ENCODE data around the gene PDIK1L. TPM values are rescaled to one million over a fixed set of nuclear protein-coding genes. Genes with fewer than 3 reads are reported as not detected.

The PDIK1L gene
- total RNA-seq, 4 donors from 2014 or later, result 3.2 to 7.6 (median 4.6) TPM

DNA sequence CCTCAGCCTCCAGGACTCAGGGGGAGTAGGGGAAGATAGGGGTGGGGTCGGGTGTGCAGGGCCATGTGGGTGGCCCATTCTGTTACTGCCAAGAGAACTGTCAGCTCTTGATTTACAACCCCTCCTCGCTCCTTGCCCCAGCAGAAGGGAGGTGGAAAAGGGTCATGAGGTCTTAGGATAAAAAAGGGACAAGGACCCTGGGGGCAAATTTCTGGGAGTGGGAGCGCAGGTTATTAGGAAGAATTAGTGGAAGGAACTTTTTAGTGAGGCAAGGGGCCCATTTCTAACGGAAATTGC lies 48.1 kb downstream of the PDIK1L start:
- ATAC-seq (ENCODE audit: low FRiP score) (no peak), DNase-seq (ENCODE audit: low spot score) (no peak)
- TF ChIP-seq, protein P1, sequence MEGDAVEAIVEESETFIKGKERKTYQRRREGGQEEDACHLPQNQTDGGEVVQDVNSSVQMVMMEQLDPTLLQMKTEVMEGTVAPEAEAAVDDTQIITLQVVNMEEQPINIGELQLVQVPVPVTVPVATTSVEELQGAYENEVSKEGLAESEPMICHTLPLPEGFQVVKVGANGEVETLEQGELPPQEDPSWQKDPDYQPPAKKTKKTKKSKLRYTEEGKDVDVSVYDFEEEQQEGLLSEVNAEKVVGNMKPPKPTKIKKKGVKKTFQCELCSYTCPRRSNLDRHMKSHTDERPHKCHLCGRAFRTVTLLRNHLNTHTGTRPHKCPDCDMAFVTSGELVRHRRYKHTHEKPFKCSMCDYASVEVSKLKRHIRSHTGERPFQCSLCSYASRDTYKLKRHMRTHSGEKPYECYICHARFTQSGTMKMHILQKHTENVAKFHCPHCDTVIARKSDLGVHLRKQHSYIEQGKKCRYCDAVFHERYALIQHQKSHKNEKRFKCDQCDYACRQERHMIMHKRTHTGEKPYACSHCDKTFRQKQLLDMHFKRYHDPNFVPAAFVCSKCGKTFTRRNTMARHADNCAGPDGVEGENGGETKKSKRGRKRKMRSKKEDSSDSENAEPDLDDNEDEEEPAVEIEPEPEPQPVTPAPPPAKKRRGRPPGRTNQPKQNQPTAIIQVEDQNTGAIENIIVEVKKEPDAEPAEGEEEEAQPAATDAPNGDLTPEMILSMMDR (IDR thresholded peaks at IDR 0.05), result no peak

DNA sequence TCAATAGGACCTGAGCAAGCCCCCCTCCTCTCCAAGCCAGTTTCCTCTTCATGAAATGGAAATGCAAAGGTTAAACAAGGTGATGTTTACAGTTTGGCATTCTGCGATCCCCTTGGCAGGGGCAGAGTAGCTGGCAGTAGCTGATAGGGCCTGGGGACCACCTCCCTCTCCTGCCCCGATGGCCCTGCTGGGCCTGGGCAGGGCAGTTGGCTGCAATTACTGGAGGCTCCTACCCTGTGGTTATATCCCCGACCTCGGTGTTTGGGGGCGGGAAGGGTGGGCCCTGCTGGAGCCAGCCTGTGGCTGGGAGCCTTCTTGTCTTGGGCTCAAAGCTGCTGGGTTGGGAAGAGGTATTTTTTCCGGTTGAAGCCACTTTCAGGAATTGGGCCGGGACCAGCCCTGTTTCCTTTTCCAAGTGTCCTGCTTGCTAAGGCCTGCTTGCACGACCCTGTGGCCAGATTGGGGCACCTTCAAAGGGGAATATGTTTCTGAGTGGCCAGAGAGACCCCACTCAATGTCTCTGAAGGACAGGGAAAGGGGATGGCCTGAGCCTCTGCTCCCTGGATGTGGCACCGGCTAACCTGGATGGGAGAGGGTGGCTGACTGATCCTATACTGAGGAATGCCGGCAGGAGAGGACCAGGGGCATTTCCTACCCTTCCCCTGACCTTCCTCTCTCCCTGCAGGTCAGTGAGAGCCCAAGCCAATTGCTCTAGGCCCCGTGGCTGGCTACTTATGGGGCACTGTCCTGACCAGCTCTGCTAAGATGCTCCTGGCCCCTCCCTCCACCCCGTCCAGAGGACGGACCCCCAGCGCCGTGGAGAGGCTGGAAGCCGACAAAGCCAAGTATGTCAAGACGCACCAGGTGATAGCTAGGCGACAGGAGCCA lies 49.1 kb downstream of the PDIK1L start:
- TF ChIP-seq, protein P1 (IDR thresholded peaks at IDR 0.05), result no peak
- DNase-seq (ENCODE audit: low spot score) (no peak), ATAC-seq (ENCODE audit: low FRiP score) (no peak)

DNA sequence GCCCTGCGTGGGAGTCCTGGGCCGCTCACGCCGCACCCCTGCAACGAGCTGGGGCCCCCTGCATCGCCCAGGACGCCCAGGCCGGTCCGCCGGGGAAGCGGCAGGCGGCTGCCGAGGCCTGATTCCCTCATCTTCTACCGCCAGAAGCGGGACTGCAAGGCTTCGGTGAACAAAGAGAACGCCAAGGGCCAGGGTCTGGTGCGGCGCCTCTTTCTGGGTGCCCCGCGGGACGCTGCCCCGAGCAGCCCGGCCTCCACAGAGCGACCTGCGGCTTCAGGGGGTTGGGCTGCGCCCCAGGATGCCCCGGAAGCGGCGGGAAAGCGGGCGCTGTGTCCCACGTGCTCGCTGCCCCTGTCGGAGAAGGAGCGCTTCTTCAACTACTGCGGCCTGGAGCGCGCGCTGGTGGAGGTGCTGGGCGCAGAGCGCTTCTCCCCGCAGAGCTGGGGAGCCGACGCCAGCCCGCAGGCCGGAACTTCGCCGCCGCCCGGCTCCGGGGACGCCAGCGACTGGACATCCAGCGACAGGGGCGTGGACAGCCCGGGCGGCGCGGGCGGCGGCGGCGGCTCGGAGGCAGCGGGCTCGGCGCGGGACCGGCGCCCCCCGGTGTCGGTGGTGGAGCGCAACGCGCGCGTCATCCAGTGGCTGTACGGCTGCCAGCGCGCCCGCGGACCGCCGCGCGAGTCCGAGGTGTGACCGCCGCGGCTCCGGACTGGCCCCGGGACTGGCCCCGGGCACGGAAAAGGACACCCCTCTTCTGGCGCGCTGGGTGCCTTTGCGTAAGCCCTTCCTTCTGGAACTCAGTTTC lies 50.0 kb downstream of the PDIK1L start:
- no peak for DNase-seq (ENCODE audit: low spot score)
- ATAC-seq (ENCODE audit: low FRiP score), result peak; percentile 52
- TF ChIP-seq, protein P1 (IDR thresholded peaks at IDR 0.05), result no peak

GRCh38 chr1:26162220-26162709 lies 50.6 kb downstream of the PDIK1L start:
- TF ChIP-seq, protein P1 (IDR thresholded peaks at IDR 0.05), result no peak
- DNase-seq (ENCODE audit: low spot score) (no peak), ATAC-seq (ENCODE audit: low FRiP score) (no peak)

GRCh38 chr1:26163684-26164035 lies 52.0 kb downstream of the PDIK1L start:
- DNase-seq (ENCODE audit: low spot score) (no peak), ATAC-seq (ENCODE audit: low FRiP score) (no peak)
- TF ChIP-seq, protein P1 (IDR thresholded peaks at IDR 0.05), result no peak

DNA sequence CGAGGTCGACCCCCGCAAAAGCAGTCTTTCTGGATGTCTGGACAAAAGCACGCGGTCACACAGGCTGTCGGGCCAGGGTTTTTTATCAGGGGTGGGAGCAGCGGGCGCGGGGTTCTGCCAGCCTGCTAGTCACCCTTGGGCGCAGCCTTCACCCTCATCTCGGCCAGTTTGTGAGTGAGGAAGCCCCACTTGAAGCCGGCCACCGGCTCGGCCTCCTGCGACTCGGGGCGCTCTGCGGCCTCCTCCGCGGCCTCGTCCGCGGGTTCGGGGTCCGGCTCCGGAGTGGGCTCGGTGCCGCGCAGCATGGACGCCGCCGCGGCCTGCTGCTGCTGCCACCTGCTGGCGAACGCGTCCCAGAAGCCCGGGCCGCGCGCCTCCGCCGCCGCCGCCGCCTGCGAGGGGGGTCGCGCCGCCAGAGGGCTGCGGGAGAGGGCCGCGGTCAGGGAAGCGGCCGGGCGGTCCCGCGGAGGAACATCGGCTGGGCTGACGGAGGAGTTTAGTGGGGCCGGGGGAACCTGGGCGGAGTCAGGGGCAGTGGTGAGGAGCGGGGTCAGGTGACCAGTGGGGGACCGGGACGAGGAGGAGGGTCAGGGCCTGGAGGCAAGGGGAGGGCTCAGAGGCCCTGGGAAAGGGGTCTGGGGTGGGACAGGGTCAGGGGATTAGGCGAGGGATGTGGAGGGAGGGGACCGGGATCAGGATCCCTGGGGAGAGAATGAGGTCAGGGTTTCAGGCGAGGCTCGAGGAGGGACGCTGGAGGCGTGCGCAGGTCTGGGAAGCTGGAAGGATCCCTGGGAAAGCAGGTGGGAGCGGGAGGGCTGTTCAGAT lies 52.6 kb downstream of the PDIK1L start:
- ATAC-seq (ENCODE audit: low FRiP score), result no peak
- no peak for DNase-seq (ENCODE audit: low spot score)
- TF ChIP-seq, protein P1 (IDR thresholded peaks at IDR 0.05), result peak in 1 of 3 donors; percentile 56
